ENCODE measurements around the gene ZBTB34. TPM values are rescaled to one million over a fixed set of nuclear protein-coding genes. Genes with fewer than 3 reads are reported as not detected.

Gene ZBTB34
- total and polyA plus RNA-seq, 2 donors: 4.0 to 7.9 TPM

GRCh38 chr9:126886897-126887296 lies 26.5 kb downstream of the ZBTB34 start:
- H3K4me1 ChIP-seq (ENCODE audit: control insufficient read depth in 2 of 2, insufficient read depth in 2 of 2, low read length in 2 of 2): no peaks in the 10 kb centered on the region
- no peak overlapping the region for H3K27ac ChIP-seq (ENCODE audit: low read depth in 1 of 2, low read length in 1 of 2)
- peaks cover 0 to 11% of the 10 kb centered on the region in 2 donors for H3K36me3 ChIP-seq (ENCODE audit: control insufficient read depth in 2 of 2, insufficient read depth in 2 of 2, low read length in 1 of 2)
- no peak overlapping the region for H3K4me3 ChIP-seq (ENCODE audit: low read length in 2 of 2)
- no peaks in the 10 kb centered on the region for H3K9me3 ChIP-seq (ENCODE audit: control insufficient read depth in 2 of 2, insufficient read depth in 1 of 2, low read length in 1 of 2)
- WGBS: 98% methylated on average over 10 of the region's 10 CpGs
- no peaks in the 10 kb centered on the region for H3K27me3 ChIP-seq (ENCODE audit: control insufficient read depth in 2 of 2, insufficient read depth in 1 of 2, low read length in 1 of 2)
- DNase-seq (ENCODE audit: low read depth in 6 of 9, low spot score in 9 of 9): no peak

GRCh38 chr9:126891676-126892075 lies 31.2 kb downstream of the ZBTB34 start:
- Histone ChIP-seq H3K4me1 (ENCODE audit: control insufficient read depth in 2 of 2, insufficient read depth in 2 of 2, low read length in 2 of 2) (no peaks in the 10 kb centered on the region), H3K36me3 (ENCODE audit: control insufficient read depth in 2 of 2, insufficient read depth in 2 of 2, low read length in 1 of 2) (no peaks in the 10 kb centered on the region), H3K9me3 (ENCODE audit: control insufficient read depth in 2 of 2, insufficient read depth in 1 of 2, low read length in 1 of 2) (no peaks in the 10 kb centered on the region), H3K27me3 (ENCODE audit: control insufficient read depth in 2 of 2, insufficient read depth in 1 of 2, low read length in 1 of 2) (no peaks in the 10 kb centered on the region), H3K27ac (ENCODE audit: low read depth in 1 of 2, low read length in 1 of 2) (no peak overlapping the region), H3K4me3 (ENCODE audit: low read length in 2 of 2) (no peak overlapping the region)
- no peak for DNase-seq (ENCODE audit: low read depth in 6 of 9, low spot score in 9 of 9)
- 96% methylated on average over 3 of the region's 3 CpGs for WGBS

- Histone ChIP-seq H3K4me1 (ENCODE audit: control insufficient read depth in 2 of 2, insufficient read depth in 2 of 2, low read length in 2 of 2) (no peaks in the 10 kb centered on the region), H3K27me3 (ENCODE audit: control insufficient read depth in 2 of 2, insufficient read depth in 1 of 2, low read length in 1 of 2) (no peaks in the 10 kb centered on the region), H3K4me3 (ENCODE audit: low read length in 2 of 2) (no peak overlapping the region), H3K27ac (ENCODE audit: low read depth in 1 of 2, low read length in 1 of 2) (no peak overlapping the region), H3K9me3 (ENCODE audit: control insufficient read depth in 2 of 2, insufficient read depth in 1 of 2, low read length in 1 of 2) (no peaks in the 10 kb centered on the region), H3K36me3 (ENCODE audit: control insufficient read depth in 2 of 2, insufficient read depth in 2 of 2, low read length in 1 of 2) (no peaks in the 10 kb centered on the region)
- peak in 2 of 9 donors; percentile 37 to 56 for DNase-seq (ENCODE audit: low read depth in 6 of 9, low spot score in 9 of 9)
- 48% methylated on average over 5 of the region's 5 CpGs for WGBS
Measured at GRCh38 chr9:126893079-126893478, 32.6 kb downstream of the ZBTB34 start.

GRCh38 chr9:126894052-126894603 lies 33.7 kb downstream of the ZBTB34 start:
- no peaks in the 10 kb centered on the region for H3K36me3 ChIP-seq (ENCODE audit: control insufficient read depth in 2 of 2, insufficient read depth in 2 of 2, low read length in 1 of 2)
- H3K4me3 ChIP-seq (ENCODE audit: low read length in 2 of 2): no peak overlapping the region
- no peaks in the 10 kb centered on the region for H3K4me1 ChIP-seq (ENCODE audit: control insufficient read depth in 2 of 2, insufficient read depth in 2 of 2, low read length in 2 of 2)
- 92% methylated on average over 4 of the region's 4 CpGs for WGBS
- no peak for DNase-seq (ENCODE audit: low read depth in 6 of 9, low spot score in 9 of 9)
- H3K9me3 ChIP-seq (ENCODE audit: control insufficient read depth in 2 of 2, insufficient read depth in 1 of 2, low read length in 1 of 2): no peaks in the 10 kb centered on the region
- no peak overlapping the region for H3K27ac ChIP-seq (ENCODE audit: low read depth in 1 of 2, low read length in 1 of 2)
- H3K27me3 ChIP-seq (ENCODE audit: control insufficient read depth in 2 of 2, insufficient read depth in 1 of 2, low read length in 1 of 2): no peaks in the 10 kb centered on the region

GRCh38 chr9:126902210-126902609 lies 41.8 kb downstream of the ZBTB34 start:
- H3K27ac ChIP-seq (ENCODE audit: low read depth in 1 of 2, low read length in 1 of 2): no peak overlapping the region
- no peak for DNase-seq (ENCODE audit: low read depth in 6 of 9, low spot score in 9 of 9)
- WGBS: 92% methylated on average over 3 of the region's 3 CpGs
- H3K4me3 ChIP-seq (ENCODE audit: low read length in 2 of 2): no peak overlapping the region
- peaks cover 0 to 4% of the 10 kb centered on the region in 2 donors for H3K27me3 ChIP-seq (ENCODE audit: control insufficient read depth in 2 of 2, insufficient read depth in 1 of 2, low read length in 1 of 2)
- no peaks in the 10 kb centered on the region for H3K4me1 ChIP-seq (ENCODE audit: control insufficient read depth in 2 of 2, insufficient read depth in 2 of 2, low read length in 2 of 2)
- no peaks in the 10 kb centered on the region for H3K36me3 ChIP-seq (ENCODE audit: control insufficient read depth in 2 of 2, insufficient read depth in 2 of 2, low read length in 1 of 2)
- peaks cover 0 to 16% of the 10 kb centered on the region in 2 donors for H3K9me3 ChIP-seq (ENCODE audit: control insufficient read depth in 2 of 2, insufficient read depth in 1 of 2, low read length in 1 of 2)

GRCh38 chr9:126904586-126904985 lies 44.1 kb downstream of the ZBTB34 start:
- peaks cover 0 to 14% of the 10 kb centered on the region in 2 donors for H3K9me3 ChIP-seq (ENCODE audit: control insufficient read depth in 2 of 2, insufficient read depth in 1 of 2, low read length in 1 of 2)
- H3K27me3 ChIP-seq (ENCODE audit: control insufficient read depth in 2 of 2, insufficient read depth in 1 of 2, low read length in 1 of 2): peaks cover 0 to 14% of the 10 kb centered on the region in 2 donors
- no peaks in the 10 kb centered on the region for H3K36me3 ChIP-seq (ENCODE audit: control insufficient read depth in 2 of 2, insufficient read depth in 2 of 2, low read length in 1 of 2)
- no peaks in the 10 kb centered on the region for H3K4me1 ChIP-seq (ENCODE audit: control insufficient read depth in 2 of 2, insufficient read depth in 2 of 2, low read length in 2 of 2)
- no peak overlapping the region for H3K27ac ChIP-seq (ENCODE audit: low read depth in 1 of 2, low read length in 1 of 2)
- no peak for DNase-seq (ENCODE audit: low read depth in 6 of 9, low spot score in 9 of 9)
- H3K4me3 ChIP-seq (ENCODE audit: low read length in 2 of 2): no peak overlapping the region
- WGBS: 93% methylated on average over 3 of the region's 3 CpGs

- DNase-seq (ENCODE audit: low read depth in 6 of 9, low spot score in 9 of 9): no peak
- Histone ChIP-seq H3K4me1 (ENCODE audit: control insufficient read depth in 2 of 2, insufficient read depth in 2 of 2, low read length in 2 of 2) (no peaks in the 10 kb centered on the region), H3K36me3 (ENCODE audit: control insufficient read depth in 2 of 2, insufficient read depth in 2 of 2, low read length in 1 of 2) (no peaks in the 10 kb centered on the region), H3K27me3 (ENCODE audit: control insufficient read depth in 2 of 2, insufficient read depth in 1 of 2, low read length in 1 of 2) (peaks cover 0 to 14% of the 10 kb centered on the region in 2 donors), H3K4me3 (ENCODE audit: low read length in 2 of 2) (no peak overlapping the region), H3K27ac (ENCODE audit: low read depth in 1 of 2, low read length in 1 of 2) (no peak overlapping the region), H3K9me3 (ENCODE audit: control insufficient read depth in 2 of 2, insufficient read depth in 1 of 2, low read length in 1 of 2) (peaks cover 0 to under 1% of the 10 kb centered on the region in 2 donors)
- 96% methylated on average over 6 of the region's 6 CpGs for WGBS
Measured at GRCh38 chr9:126906091-126906490, 45.7 kb downstream of the ZBTB34 start.

GRCh38 chr9:126907058-126907457 lies 46.6 kb downstream of the ZBTB34 start:
- Histone ChIP-seq H3K36me3 (ENCODE audit: control insufficient read depth in 2 of 2, insufficient read depth in 2 of 2, low read length in 1 of 2) (no peaks in the 10 kb centered on the region), H3K27ac (ENCODE audit: low read depth in 1 of 2, low read length in 1 of 2) (no peak overlapping the region), H3K27me3 (ENCODE audit: control insufficient read depth in 2 of 2, insufficient read depth in 1 of 2, low read length in 1 of 2) (peaks cover 0 to 18% of the 10 kb centered on the region in 2 donors), H3K4me3 (ENCODE audit: low read length in 2 of 2) (no peak overlapping the region), H3K9me3 (ENCODE audit: control insufficient read depth in 2 of 2, insufficient read depth in 1 of 2, low read length in 1 of 2) (peaks cover 0 to 3% of the 10 kb centered on the region in 2 donors), H3K4me1 (ENCODE audit: control insufficient read depth in 2 of 2, insufficient read depth in 2 of 2, low read length in 2 of 2) (no peaks in the 10 kb centered on the region)
- no peak for DNase-seq (ENCODE audit: low read depth in 6 of 9, low spot score in 9 of 9)
- WGBS: 83% methylated on average over 2 of the region's 2 CpGs

- no peaks in the 10 kb centered on the region for H3K36me3 ChIP-seq (ENCODE audit: control insufficient read depth in 2 of 2, insufficient read depth in 2 of 2, low read length in 1 of 2)
- WGBS: 1% methylated on average over 105 of the region's 105 CpGs
- peaks cover 2 to 23% of the 10 kb centered on the region in 2 donors for H3K27me3 ChIP-seq (ENCODE audit: control insufficient read depth in 2 of 2, insufficient read depth in 1 of 2, low read length in 1 of 2)
- peaks cover 0 to 3% of the 10 kb centered on the region in 2 donors for H3K9me3 ChIP-seq (ENCODE audit: control insufficient read depth in 2 of 2, insufficient read depth in 1 of 2, low read length in 1 of 2)
- H3K4me3 ChIP-seq (ENCODE audit: low read length in 2 of 2): peak within 1 kb of the TSS; percentile 50 to 94
- peak in 7 of 9 donors; percentile 65 to 91 (median 85) for DNase-seq (ENCODE audit: low read depth in 6 of 9, low spot score in 9 of 9)
- H3K4me1 ChIP-seq (ENCODE audit: control insufficient read depth in 2 of 2, insufficient read depth in 2 of 2, low read length in 2 of 2): peaks cover 9 to 29% of the 10 kb centered on the region in 2 donors
- peak within 1 kb of the TSS; percentile 71 to 81 for H3K27ac ChIP-seq (ENCODE audit: low read depth in 1 of 2, low read length in 1 of 2)
Measured at GRCh38 chr9:126914458-126915280, 54.2 kb downstream of the ZBTB34 start, which contains the start of gene RALGPS1. RALGPS1 (plus strand) TSS chr9:126914782; CDS start chr9:126962290, 47,508 bp downstream.

All from thymus (tissue), 11 donors.